GM12891 (cell line): ENCODE measurements around the gene NR2F1-AS1.

ENCODE experiments used
- POLR2A ChIP-seq: IDR thresholded peaks from 2 replicates; pipeline ENCODE4 v1.6.1; 2011; ENCODE audit warnings: low read depth, low read length, control low read depth
- SPI1 ChIP-seq: IDR thresholded peaks from 2 replicates; pipeline ENCODE4 v1.6.1; 2011; ENCODE audit warnings: low read depth, low read length, control low read depth
- TAF1 ChIP-seq: IDR thresholded peaks from 2 replicates; pipeline ENCODE4 v1.6.1; 2011; ENCODE audit warnings: low read depth, low read length, control low read depth

- no peak for TF ChIP-seq POLR2A
- no peak for TF ChIP-seq TAF1
- TF ChIP-seq SPI1, result no peak
Observed at GRCh38 chr5:93385655-93386054, 195.4 kb downstream of the NR2F1-AS1 start.
